HG02938 (cell line): ENCODE measurements around the gene CHCHD3.
A peak's percentile ranks its signal among the peaks of the same experiment; 100 is the strongest.

Experiments used
- ATAC-seq: cut with Tn5 transposase; IDR thresholded peaks from one replicate; pipeline ENCODE4 v1.9.1; 2021; ENCODE audit warnings: mild to moderate bottlenecking, moderate library complexity; ENCODE audit not compliant: unreplicated experiment

Gene CHCHD3

DNA sequence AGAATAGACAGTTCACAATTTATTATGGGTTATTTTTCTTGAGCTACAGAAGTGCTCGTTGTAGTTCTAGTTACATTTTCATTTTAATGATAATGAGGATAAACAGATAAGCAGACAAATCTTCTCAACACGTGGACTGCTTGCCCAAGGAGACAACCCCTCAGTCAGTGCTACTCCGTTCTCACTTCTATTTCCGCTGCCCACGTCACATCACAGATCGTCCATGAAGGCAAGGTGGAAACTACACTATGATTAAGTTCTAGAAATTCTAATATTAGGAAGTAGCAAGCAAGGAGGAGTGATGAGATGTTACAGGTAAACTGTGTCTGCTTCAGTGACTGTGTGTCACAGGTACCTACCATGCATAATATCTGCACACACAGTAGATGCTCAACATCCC lies 210.5 kb downstream of the CHCHD3 start:
- ATAC-seq = peak; percentile 54

- no peak for ATAC-seq
Measured at GRCh38 chr7:132869166-132869861, 212.6 kb downstream of the CHCHD3 start.

DNA sequence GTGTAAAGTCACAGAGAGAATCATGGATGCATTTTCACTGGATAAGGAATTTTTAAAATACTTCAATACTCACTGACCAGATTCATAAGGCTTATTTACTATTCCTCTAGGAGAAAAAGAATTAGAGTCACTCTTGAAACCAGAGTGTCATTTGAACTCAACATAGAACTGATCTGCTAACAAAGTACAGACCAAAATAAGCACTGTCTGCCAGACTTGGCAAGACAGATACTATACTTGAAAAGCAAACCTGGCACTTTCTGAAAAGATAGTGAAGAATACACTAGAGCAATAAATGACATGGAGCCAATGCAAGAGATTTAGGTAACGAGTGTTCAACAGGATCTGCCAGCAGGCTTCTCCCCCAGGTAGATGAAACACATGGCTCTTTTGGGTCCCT lies 215.3 kb downstream of the CHCHD3 start:
- ATAC-seq = no peak

GRCh38 chr7:132866144-132866531 lies 215.8 kb downstream of the CHCHD3 start:
- no peak for ATAC-seq

- ATAC-seq = no peak
Measured at GRCh38 chr7:132865366-132866143, 216.3 kb downstream of the CHCHD3 start.

DNA sequence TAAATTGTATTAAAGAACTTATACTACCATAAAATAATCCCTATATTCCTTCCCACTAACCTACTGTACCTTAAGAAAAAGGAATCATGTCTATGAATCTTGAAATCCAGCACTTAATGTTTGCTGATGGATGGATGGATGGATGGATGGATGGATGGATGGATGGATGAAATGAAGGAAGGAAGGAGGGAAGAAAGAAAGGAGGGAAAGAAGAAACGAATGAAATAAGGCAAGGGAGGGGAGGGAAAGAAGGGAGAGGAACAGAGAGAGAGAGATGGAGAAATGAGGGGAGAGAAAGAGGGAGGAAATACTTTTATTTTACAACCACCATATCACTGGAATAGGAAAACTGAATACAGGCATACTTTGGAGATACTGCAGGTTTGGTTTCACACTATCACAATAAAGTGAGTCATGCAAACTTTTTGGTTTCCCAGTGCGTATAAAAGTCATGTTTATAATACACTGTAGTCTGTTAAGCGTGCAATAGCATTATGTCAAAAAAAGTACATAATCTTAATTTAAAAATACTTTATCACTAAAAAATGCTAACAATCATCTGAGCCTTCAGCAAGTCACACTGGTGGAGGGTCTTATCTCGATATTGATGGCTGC lies 219.8 kb downstream of the CHCHD3 start:
- ATAC-seq = no peak

- no peak for ATAC-seq
Measured at GRCh38 chr7:132861424-132861823, 220.5 kb downstream of the CHCHD3 start.

DNA sequence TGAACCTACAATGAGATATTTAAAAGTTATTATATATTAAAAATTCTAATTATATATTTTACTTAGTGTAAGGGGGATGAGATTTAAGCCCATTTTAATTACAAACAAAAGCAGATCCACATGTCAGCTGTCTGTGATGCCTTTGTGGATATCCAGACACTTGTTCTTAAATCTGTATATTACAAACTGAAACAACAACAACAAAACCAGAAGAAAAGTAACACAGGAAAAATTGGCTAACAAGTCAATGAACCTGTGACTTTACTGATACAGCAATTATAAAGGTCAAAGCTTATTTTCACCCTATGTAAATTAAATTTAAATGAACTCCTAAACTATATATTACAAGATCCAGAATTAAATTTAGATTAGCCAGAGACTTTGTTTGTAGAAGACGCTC lies 222.7 kb downstream of the CHCHD3 start:
- ATAC-seq = no peak

GRCh38 chr7:132858760-132859159 lies 223.1 kb downstream of the CHCHD3 start:
- ATAC-seq = no peak

GRCh38 chr7:132858251-132858650 lies 223.6 kb downstream of the CHCHD3 start:
- ATAC-seq = no peak

GRCh38 chr7:132857703-132858102 lies 224.2 kb downstream of the CHCHD3 start:
- no peak for ATAC-seq

DNA sequence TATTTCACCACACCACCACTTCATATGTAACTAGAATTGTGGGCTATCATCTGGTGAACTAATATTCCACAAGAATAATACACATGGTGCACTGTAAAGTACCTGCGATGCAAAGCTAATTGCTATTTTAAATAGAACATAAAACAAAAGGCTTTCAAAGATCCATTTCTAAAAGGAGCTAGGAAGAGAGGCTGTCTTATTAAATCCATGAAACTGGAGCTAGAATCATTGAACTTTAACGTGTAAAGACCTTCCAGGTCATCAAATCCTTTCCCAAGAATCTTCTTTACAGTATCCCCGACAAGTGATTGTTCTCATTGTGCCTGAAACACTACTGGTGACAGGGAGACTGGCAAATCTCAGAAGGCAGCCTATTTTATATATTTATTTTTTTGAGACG lies 224.9 kb downstream of the CHCHD3 start:
- no peak for ATAC-seq

DNA sequence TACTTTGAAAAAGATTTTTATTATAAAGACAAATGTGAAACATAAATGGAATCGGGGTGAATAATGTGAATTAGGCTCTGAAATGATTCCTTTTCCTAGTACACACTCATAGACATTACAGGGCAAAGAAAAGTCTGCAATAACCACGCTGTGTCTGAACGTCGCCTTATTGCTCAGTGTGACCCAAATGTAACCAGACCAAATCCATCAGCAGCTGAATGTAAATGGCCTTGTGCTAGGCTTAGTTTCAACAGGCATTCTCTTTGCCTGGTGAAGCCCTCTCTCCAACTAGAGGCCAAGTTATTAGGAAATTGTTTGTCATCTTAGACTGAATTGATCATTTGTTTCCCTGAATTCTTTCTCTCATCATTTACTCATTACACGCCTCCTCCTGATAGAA lies 225.5 kb downstream of the CHCHD3 start:
- no peak for ATAC-seq

GRCh38 chr7:132855901-132856300 lies 226.0 kb downstream of the CHCHD3 start:
- no peak for ATAC-seq

- ATAC-seq = no peak
Measured at GRCh38 chr7:132854238-132854637, 227.7 kb downstream of the CHCHD3 start.

GRCh38 chr7:132847376-132847775 lies 234.5 kb downstream of the CHCHD3 start:
- ATAC-seq = no peak

DNA sequence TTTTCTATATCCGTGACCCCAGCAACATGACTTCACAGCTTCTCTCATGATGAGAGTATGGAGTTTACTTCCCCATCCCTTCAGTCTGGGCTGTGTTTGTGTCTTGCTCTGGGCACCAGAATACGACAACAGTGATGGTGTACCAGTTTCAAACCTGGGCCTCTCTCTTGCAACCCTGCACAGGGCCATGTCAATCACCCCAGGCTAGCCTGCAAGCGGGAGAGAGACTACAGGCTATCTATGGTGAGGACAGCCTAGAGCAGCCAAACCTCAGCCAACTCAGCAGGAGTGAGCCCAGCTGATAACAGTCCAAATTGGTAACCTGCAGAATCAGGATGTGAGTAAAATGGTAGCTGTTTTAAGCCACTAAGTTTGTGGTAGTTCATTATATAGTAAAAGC lies 235.8 kb downstream of the CHCHD3 start:
- no peak for ATAC-seq

- ATAC-seq = no peak
Measured at GRCh38 chr7:132842478-132842877, 239.4 kb downstream of the CHCHD3 start.

DNA sequence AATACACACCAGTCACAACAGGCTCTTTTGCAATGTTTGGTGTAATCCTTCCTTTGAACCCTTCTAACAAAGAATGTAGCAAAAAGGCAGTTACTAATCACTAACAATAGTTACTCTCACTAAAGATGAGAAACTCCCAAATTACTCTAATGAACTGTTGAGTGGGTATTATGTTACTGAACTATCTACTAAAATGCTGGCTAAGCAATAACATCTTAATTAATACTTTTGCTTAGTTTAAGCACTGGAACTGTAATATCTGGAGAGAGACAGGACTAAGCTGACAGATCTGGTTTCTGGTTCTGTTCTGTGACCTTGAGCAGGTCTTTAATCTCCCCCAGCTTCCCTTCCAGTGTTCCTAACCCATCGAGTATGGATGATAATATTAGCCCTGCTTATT lies 241.7 kb downstream of the CHCHD3 start:
- ATAC-seq = no peak

- no peak for ATAC-seq
Measured at GRCh38 chr7:132838313-132838712, 243.6 kb downstream of the CHCHD3 start.

GRCh38 chr7:132837529-132837928 lies 244.4 kb downstream of the CHCHD3 start:
- no peak for ATAC-seq

DNA sequence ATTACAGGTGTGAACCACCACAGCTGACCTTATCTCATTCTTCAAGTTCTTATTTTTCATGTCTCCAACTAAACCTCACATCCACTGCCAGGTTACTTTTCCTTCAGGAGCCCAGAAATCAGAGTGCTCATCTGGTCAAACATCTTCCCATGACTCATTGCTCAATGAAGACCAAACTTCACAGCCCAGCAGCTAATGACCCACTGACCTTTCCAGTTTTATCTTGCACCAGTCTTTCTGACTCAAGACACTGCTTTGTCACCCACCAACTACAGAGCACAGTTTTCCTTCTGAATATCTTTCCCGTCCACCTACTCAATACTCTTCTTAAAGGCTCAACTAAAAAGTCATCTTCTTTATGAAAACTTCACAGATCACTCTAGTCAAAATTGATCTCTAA lies 245.1 kb downstream of the CHCHD3 start:
- no peak for ATAC-seq
